Testis (tissue), 3 donors: ENCODE data around the gene FYN. TPM values are rescaled to one million over a fixed set of nuclear protein-coding genes. Genes with fewer than 3 reads are reported as not detected.

Source experiments
- DNase-seq: peaks from one replicate; pipeline ENCODE4 v3.0.0-alpha.2; 2019
- H3K27ac ChIP-seq, 2 donors: fragments of 200-600 bp; sonication (generic); one replicate each; pipeline ENCODE4 v1.5.1; 2019
- H3K27me3 ChIP-seq: fragments of 200-600 bp; sonication (generic); one replicate; pipeline ENCODE4 v1.5.1; 2019
- H3K36me3 ChIP-seq: fragments of 200-600 bp; sonication (generic); one replicate; pipeline ENCODE4 v1.5.1; 2017; ENCODE audit warnings: low read depth; ENCODE audit errors: missing control alignments
- H3K4me1 ChIP-seq: fragments of 200-600 bp; sonication (generic); one replicate; pipeline ENCODE4 v1.5.1; 2019
- H3K4me3 ChIP-seq, 2 donors: fragments of 200-600 bp; sonication (generic); one replicate each; pipeline ENCODE4 v1.5.1; 2017 to 2019
- H3K9me3 ChIP-seq: fragments of 200-600 bp; sonication (generic); one replicate; pipeline ENCODE4 v1.5.1; 2017
- POLR2A ChIP-seq: fragments of 450-650 bp; IDR thresholded peaks from one replicate; pipeline ENCODE4 v1.6.1; 2017; ENCODE audit warnings: antibody characterized with exemption, mild to moderate bottlenecking, moderate library complexity
- WGBS, 2 donors: methylation state at CpG; one replicate each; pipeline ENCODE4 v1.1.5; 2018; 5-methylcytosine and 5-hydroxymethylcytosine counted together
- intact Hi-C: fragments of 100-400 bp; cut with DNase I; formaldehyde crosslinking; loops from one replicate; pipeline ENCODE4 v1.15.1; 2023; ENCODE audit warnings: low total_unique reads
- polyA plus RNA-seq: library from polyadenylated mRNA; stranded (reverse); fragments of 350-450 nt; fragmentation: Illumina TruSeq; extraction: RNeasy Lipid Tissue Mini Kit (QIAGEN cat#74804); gene quantifications from one replicate; pipeline ENCODE4 v1.2.3, GENCODE V29; 2014; ENCODE audit warnings: low read depth, low replicate concordance; ENCODE audit not compliant: insufficient read depth
- total RNA-seq, 2 donors: library from RNA; depleted of rRNA; stranded (reverse); fragments of >200 nt; gene quantifications; one replicate each; pipeline ENCODE4 v1.2.3, GENCODE V29; 2016
- TF ChIP-seq, protein P1 (sequence below), 3 experiments: fragments of 450-650 bp in 2 of 3; fragments of 200-600 bp in 1 of 3; sonication (generic) in 1 of 3; IDR thresholded peaks; one replicate each; pipeline ENCODE4 v1.5.1; 2016 to 2019; ENCODE audit warnings: antibody characterized with exemption in 3 of 3, mild to moderate bottlenecking in 2 of 3, moderate library complexity in 1 of 3

Gene FYN
- total and polyA plus RNA-seq, 3 donors from 2014 or later, result 74.0 to 145 (median 104) TPM

DNA sequence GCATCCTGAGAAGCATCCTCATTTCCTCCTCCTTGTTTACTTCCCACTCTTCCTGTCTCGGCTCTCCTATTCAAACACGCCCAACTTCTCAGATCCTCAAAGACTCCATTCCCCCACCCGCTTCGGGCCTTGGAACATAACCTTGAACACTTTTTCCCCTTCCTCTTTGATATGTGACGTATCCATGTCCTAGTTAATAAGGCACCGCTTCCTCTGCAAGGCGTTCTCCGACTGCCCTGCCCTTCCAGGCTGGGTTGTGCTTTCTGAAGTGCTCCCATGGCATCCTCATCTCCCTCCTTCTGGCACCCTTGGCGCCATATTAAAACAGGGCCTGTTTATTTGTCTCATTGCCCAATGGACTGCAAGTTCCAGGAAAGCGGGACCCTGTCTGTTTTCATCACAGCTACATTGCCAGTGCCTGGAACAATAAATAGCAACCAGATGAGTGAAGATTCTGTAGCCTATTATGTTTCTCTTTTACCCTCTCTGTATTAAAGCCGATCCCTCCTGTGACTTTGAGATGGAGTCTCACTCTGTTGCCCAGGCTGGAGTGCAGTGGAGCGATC is 152.2 kb downstream of the FYN start:
- H3K36me3 ChIP-seq, result no peaks in the 10 kb centered on the region
- intact Hi-C loops, result no loop called here
- no peak overlapping the region for H3K27ac ChIP-seq
- no peaks in the 10 kb centered on the region for H3K4me1 ChIP-seq
- H3K9me3 ChIP-seq, result no peaks in the 10 kb centered on the region
- H3K27me3 ChIP-seq, result no peaks in the 10 kb centered on the region
- DNase-seq, result no peak
- WGBS, 2 donors, result 82 to 86% methylated on average over 12 of the region's 12 CpGs
- H3K4me3 ChIP-seq, result no peak overlapping the region
- TF ChIP-seq POLR2A, result no peak
- TF ChIP-seq, protein P1, sequence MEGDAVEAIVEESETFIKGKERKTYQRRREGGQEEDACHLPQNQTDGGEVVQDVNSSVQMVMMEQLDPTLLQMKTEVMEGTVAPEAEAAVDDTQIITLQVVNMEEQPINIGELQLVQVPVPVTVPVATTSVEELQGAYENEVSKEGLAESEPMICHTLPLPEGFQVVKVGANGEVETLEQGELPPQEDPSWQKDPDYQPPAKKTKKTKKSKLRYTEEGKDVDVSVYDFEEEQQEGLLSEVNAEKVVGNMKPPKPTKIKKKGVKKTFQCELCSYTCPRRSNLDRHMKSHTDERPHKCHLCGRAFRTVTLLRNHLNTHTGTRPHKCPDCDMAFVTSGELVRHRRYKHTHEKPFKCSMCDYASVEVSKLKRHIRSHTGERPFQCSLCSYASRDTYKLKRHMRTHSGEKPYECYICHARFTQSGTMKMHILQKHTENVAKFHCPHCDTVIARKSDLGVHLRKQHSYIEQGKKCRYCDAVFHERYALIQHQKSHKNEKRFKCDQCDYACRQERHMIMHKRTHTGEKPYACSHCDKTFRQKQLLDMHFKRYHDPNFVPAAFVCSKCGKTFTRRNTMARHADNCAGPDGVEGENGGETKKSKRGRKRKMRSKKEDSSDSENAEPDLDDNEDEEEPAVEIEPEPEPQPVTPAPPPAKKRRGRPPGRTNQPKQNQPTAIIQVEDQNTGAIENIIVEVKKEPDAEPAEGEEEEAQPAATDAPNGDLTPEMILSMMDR (IDR thresholded peaks at IDR 0.05), result no peak

DNA sequence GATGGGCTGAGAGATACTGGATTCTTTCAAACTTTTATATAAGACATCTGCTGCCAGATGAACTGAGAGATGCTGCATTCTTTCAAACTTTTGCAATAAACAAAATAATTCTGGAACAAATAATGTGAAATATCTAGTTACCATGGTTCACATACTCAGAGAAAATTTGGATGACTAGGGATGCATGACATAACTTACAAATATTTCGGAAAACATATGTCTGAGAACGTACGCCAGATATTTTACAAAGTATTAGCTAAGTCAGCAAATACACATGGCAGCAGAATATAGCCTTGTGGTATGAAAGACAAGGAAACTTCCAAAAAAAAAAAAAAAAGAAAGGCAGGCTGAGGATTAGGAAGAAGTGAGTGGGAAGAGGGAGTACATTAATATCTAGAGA is 154.3 kb downstream of the FYN start:
- DNase-seq, result no peak
- intact Hi-C loops, result loop anchor here (10.0 kb wide), 1 partner anchor 326 kb away; no protein-coding TSS in a partner anchor
- H3K9me3 ChIP-seq, result no peaks in the 10 kb centered on the region
- TF ChIP-seq POLR2A, result no peak
- TF ChIP-seq, protein P1 (IDR thresholded peaks at IDR 0.05), result no peak
- H3K27ac ChIP-seq, result no peak overlapping the region
- H3K4me3 ChIP-seq, result no peak overlapping the region
- H3K27me3 ChIP-seq, result no peaks in the 10 kb centered on the region
- no peaks in the 10 kb centered on the region for H3K4me1 ChIP-seq
- H3K36me3 ChIP-seq, result no peaks in the 10 kb centered on the region
- WGBS, 2 donors, result 95 to 99% methylated on average over 3 of the region's 3 CpGs

DNA sequence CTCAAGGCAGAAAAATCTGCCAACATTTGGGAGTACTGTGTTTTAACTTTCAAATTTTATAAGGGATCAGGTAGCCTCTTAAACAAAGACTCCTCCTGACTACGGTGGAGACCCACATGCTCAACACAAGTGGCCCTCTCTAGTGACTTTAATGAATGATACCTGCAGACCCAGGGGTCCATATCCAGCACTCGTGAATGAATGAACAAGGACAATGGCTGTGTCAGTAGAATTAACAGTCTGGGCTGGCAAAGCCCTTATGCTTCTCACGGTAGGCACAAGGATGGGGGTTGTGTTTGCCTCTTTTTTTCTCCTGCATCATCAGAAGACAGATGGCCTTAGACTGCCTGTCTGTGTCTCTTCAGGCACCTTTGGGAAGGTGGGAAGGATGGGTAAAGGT is 154.9 kb downstream of the FYN start:
- H3K27ac ChIP-seq, result no peak overlapping the region
- no peaks in the 10 kb centered on the region for H3K36me3 ChIP-seq
- DNase-seq, result no peak
- no peaks in the 10 kb centered on the region for H3K4me1 ChIP-seq
- no peak for TF ChIP-seq POLR2A
- TF ChIP-seq, protein P1 (IDR thresholded peaks at IDR 0.05), result no peak
- H3K4me3 ChIP-seq, result no peak overlapping the region
- no peaks in the 10 kb centered on the region for H3K27me3 ChIP-seq
- no peaks in the 10 kb centered on the region for H3K9me3 ChIP-seq
- WGBS, 2 donors, result 87 to 97% methylated on average over 3 of the region's 3 CpGs
- intact Hi-C loops, result loop anchor here (10.0 kb wide), 1 partner anchor 326 kb away; no protein-coding TSS in a partner anchor

DNA sequence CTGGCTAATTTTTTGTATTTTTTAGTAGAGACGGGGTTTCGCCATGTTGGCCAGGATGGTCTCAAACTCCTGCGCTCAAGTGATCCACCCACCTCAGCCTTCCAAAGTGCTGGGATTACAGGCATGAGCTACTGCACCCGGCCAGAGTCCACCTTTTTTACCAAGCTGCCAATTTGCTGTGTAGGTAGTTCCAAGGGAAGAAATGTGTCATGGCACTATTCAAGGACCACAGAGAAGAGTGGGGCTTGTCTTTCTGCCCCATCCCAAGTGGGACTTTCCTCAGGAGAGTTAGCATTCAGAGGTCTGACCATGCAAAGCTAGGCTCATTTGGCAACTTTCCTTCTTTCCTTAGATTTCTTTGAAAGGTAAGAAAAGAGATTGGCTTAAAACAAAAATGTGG is 155.6 kb downstream of the FYN start:
- TF ChIP-seq, protein P1 (IDR thresholded peaks at IDR 0.05), result no peak
- no peak for TF ChIP-seq POLR2A
- Histone ChIP-seq H3K9me3 (no peaks in the 10 kb centered on the region), H3K27me3 (no peaks in the 10 kb centered on the region), H3K27ac (no peak overlapping the region), H3K4me3 (no peak overlapping the region), H3K36me3 (no peaks in the 10 kb centered on the region), H3K4me1 (no peaks in the 10 kb centered on the region)
- no peak for DNase-seq
- intact Hi-C loops, result loop anchor here (10.0 kb wide), 1 partner anchor 327 kb away; no protein-coding TSS in a partner anchor
- WGBS, 2 donors, result 95 to 97% methylated on average over 4 of the region's 4 CpGs

DNA sequence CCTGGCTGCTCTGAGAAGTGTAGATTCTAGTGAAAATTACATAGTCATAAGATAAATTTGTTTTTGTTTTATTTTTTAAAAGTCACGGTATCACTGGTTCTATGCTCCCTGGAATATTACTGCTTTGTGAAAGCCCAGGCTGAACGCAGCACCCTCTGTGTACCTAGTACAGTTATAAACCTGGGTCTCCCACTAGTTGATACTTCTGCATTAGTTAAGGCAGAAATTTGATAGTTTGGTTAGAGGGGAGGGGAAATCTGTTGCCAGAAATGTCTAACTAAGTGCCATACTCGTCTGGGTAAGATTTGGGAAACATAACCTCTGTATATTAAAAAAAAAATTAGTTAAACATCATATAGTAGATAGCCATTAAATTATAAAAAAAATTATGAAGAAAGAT is 156.9 kb downstream of the FYN start:
- Histone ChIP-seq H3K4me3 (no peak overlapping the region), H3K27ac (no peak overlapping the region), H3K4me1 (peaks cover 5% of the 10 kb centered on the region), H3K9me3 (no peaks in the 10 kb centered on the region), H3K36me3 (no peaks in the 10 kb centered on the region), H3K27me3 (no peaks in the 10 kb centered on the region)
- intact Hi-C loops, result loop anchor here (10.0 kb wide), 1 partner anchor 328 kb away; no protein-coding TSS in a partner anchor
- TF ChIP-seq, protein P1 (IDR thresholded peaks at IDR 0.05), result no peak
- TF ChIP-seq POLR2A, result no peak
- DNase-seq, result no peak
- 71 to 96% methylated on average over 3 of the region's 3 CpGs for WGBS, 2 donors
